ENCODE measurements around the gene PTPRQ.

Gene PTPRQ

GRCh38 chr12:80717856-80718255 lies 273.8 kb downstream of the PTPRQ start:
- ChIA-PET POLR2A (no interaction called here), CTCF (no interaction called here)
- H3K9me3 ChIP-seq (ENCODE audit: control insufficient read depth, insufficient read depth, low read depth, low read length), result no peaks in the 10 kb centered on the region
- no peak overlapping the region for H3K4me3 ChIP-seq (ENCODE audit: low read depth, low read length)
- H3K27ac ChIP-seq (ENCODE audit: extremely low read depth, low read depth, low read length), result no peak overlapping the region
- H3K4me1 ChIP-seq (ENCODE audit: control insufficient read depth, insufficient read depth, low read length), result no peaks in the 10 kb centered on the region
- H3K36me3 ChIP-seq (ENCODE audit: control insufficient read depth in 2 of 2, insufficient read depth in 1 of 2, low read length in 2 of 2), result no peaks in the 10 kb centered on the region
- TF ChIP-seq KLF1 (tag by site-specific recombination; IDR thresholded peaks at IDR 0.05), result no peak
- no peak for TF ChIP-seq ZNF280D (tag by site-specific recombination; IDR thresholded peaks at IDR 0.05)
- TF ChIP-seq HOXA7 (CRISPR knock-in tag; IDR thresholded peaks at IDR 0.05; ENCODE audit: borderline replicate concordance), result no peak
- no peak for TF ChIP-seq KLF16 (tag by site-specific recombination; IDR thresholded peaks at IDR 0.05)
- TF ChIP-seq ZBTB10 (tag by site-specific recombination; IDR thresholded peaks at IDR 0.05), result no peak
- no peak for TF ChIP-seq ZNF26 (tag by site-specific recombination; IDR thresholded peaks at IDR 0.05)
- no peak for TF ChIP-seq GFI1B (tag by site-specific recombination; IDR thresholded peaks at IDR 0.05)
- TF ChIP-seq ZNF239 (tag by site-specific recombination; IDR thresholded peaks at IDR 0.05), result no peak
- TF ChIP-seq ZNF10 (tag by site-specific recombination; IDR thresholded peaks at IDR 0.05), result no peak

GRCh38 chr12:80720516-80720915 lies 276.5 kb downstream of the PTPRQ start:
- Histone ChIP-seq H3K36me3 (ENCODE audit: control insufficient read depth in 2 of 2, insufficient read depth in 1 of 2, low read length in 2 of 2) (no peaks in the 10 kb centered on the region), H3K27ac (ENCODE audit: extremely low read depth, low read depth, low read length) (no peak overlapping the region), H3K9me3 (ENCODE audit: control insufficient read depth, insufficient read depth, low read depth, low read length) (no peaks in the 10 kb centered on the region), H3K4me3 (ENCODE audit: low read depth, low read length) (no peak overlapping the region), H3K4me1 (ENCODE audit: control insufficient read depth, insufficient read depth, low read length) (no peaks in the 10 kb centered on the region)
- no peak for TF ChIP-seq TCF7L2 (IDR thresholded peaks at IDR 0.05; ENCODE audit: borderline replicate concordance, low read depth, low read length)
- no peak for TF ChIP-seq ZNF558 (tag by site-specific recombination; IDR thresholded peaks at IDR 0.05)
- TF ChIP-seq ZNF785 (tag by site-specific recombination; IDR thresholded peaks at IDR 0.05), result no peak
- no peak for TF ChIP-seq ZFP3 (tag by site-specific recombination; IDR thresholded peaks at IDR 0.05; ENCODE audit: low read depth)
- ChIA-PET CTCF (interaction anchor here (0.7 kb wide), 1 partner anchor 10 kb away, joined by 3 read pairs; no protein-coding TSS in a partner anchor), POLR2A (no interaction called here)

GRCh38 chr12:80721326-80721725 lies 277.3 kb downstream of the PTPRQ start:
- Histone ChIP-seq H3K9me3 (ENCODE audit: control insufficient read depth, insufficient read depth, low read depth, low read length) (no peaks in the 10 kb centered on the region), H3K27ac (ENCODE audit: extremely low read depth, low read depth, low read length) (no peak overlapping the region), H3K4me1 (ENCODE audit: control insufficient read depth, insufficient read depth, low read length) (no peaks in the 10 kb centered on the region), H3K36me3 (ENCODE audit: control insufficient read depth in 2 of 2, insufficient read depth in 1 of 2, low read length in 2 of 2) (no peaks in the 10 kb centered on the region), H3K4me3 (ENCODE audit: low read depth, low read length) (no peak overlapping the region)
- ChIA-PET POLR2A (no interaction called here), CTCF (no interaction called here)
- TF ChIP-seq ZNF571 (tag by site-specific recombination; IDR thresholded peaks at IDR 0.05) (no peak), ZNF175 (tag by site-specific recombination; IDR thresholded peaks at IDR 0.05) (no peak), ZEB2 (tag by site-specific recombination; IDR thresholded peaks at IDR 0.05) (no peak), ZNF433 (tag by site-specific recombination; IDR thresholded peaks at IDR 0.05; ENCODE audit: low read depth) (no peak), ZNF776 (tag by site-specific recombination; IDR thresholded peaks at IDR 0.05; ENCODE audit: borderline replicate concordance) (no peak), WT1 (tag by site-specific recombination; IDR thresholded peaks at IDR 0.05) (no peak), ZNF394 (tag by site-specific recombination; IDR thresholded peaks at IDR 0.05; ENCODE audit: borderline replicate concordance) (no peak), ZNF560 (tag by site-specific recombination; IDR thresholded peaks at IDR 0.05; ENCODE audit: borderline replicate concordance) (no peak), ZNF580 (tag by site-specific recombination; IDR thresholded peaks at IDR 0.05) (no peak), ZNF792 (tag by site-specific recombination; IDR thresholded peaks at IDR 0.05) (no peak), KLF7 (tag by site-specific recombination; IDR thresholded peaks at IDR 0.05; ENCODE audit: borderline replicate concordance) (no peak), ZNF473 (tag by site-specific recombination; IDR thresholded peaks at IDR 0.05) (no peak)

Data from HEK293 (cell line).